Cardiac ventricle fibroblast (primary cell): ENCODE measurements around the gene ANXA8L1. TPM values are rescaled to one million over a fixed set of nuclear protein-coding genes. Genes with fewer than 3 reads are reported as not detected.

Experiments used
- total RNA-seq: library from RNA; depleted of rRNA; stranded (reverse); fragments of >200 nt; gene quantifications from 2 replicates; pipeline ENCODE4 v1.2.3, GENCODE V29; 2015

Gene ANXA8L1, protein sequence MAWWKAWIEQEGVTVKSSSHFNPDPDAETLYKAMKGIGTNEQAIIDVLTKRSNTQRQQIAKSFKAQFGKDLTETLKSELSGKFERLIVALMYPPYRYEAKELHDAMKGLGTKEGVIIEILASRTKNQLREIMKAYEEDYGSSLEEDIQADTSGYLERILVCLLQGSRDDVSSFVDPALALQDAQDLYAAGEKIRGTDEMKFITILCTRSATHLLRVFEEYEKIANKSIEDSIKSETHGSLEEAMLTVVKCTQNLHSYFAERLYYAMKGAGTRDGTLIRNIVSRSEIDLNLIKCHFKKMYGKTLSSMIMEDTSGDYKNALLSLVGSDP
- not detected in 2 replicates for total RNA-seq

DNA sequence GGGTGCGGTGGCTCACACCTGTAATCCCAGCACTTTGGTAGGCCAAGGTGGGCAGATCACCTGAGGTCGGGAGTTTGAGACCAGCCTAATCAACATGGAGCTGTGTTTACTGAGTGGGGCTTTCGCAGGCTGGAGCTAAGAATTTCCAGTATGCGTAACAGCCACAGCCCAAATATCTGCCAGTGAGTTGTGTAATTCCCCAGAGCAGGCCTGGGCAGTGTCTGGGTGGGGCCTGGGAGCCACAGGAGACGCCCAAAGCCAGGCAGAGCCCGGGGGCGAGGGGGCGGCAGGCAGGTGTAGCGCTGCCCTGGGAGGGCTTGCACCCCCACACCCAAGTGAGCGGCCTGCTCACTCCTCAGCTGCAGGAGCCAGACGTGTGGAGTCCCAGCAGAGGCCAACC lies at the start of gene ANXA8L1:
Gene ANXA8L1 (plus strand): TSS at position 371 of the 400 bp plus-strand sequence. CDS start 76 bp downstream, outside the sequence.

Other genes with a start within 250 kb of the ANXA8L1 start
- gene ANTXRL, start 88.8 kb upstream of the ANXA8L1 start, total RNA-seq = not detected in 2 replicates
- gene NPY4R, start 90.2 kb downstream of the ANXA8L1 start, total RNA-seq = not detected in 2 replicates
- gene GPRIN2, start 180.9 kb downstream of the ANXA8L1 start, total RNA-seq = not detected in 2 replicates
- gene SYT15, start 203.4 kb downstream of the ANXA8L1 start, total RNA-seq = under 0.01 TPM in 2 replicates